ENCODE results near the gene ABCA1. TPM values are rescaled to one million over a fixed set of nuclear protein-coding genes. Genes with fewer than 3 reads are reported as not detected.

The ABCA1 gene
- total RNA-seq, 1 experiment from 2014 or later = 0.69 TPM

DNA sequence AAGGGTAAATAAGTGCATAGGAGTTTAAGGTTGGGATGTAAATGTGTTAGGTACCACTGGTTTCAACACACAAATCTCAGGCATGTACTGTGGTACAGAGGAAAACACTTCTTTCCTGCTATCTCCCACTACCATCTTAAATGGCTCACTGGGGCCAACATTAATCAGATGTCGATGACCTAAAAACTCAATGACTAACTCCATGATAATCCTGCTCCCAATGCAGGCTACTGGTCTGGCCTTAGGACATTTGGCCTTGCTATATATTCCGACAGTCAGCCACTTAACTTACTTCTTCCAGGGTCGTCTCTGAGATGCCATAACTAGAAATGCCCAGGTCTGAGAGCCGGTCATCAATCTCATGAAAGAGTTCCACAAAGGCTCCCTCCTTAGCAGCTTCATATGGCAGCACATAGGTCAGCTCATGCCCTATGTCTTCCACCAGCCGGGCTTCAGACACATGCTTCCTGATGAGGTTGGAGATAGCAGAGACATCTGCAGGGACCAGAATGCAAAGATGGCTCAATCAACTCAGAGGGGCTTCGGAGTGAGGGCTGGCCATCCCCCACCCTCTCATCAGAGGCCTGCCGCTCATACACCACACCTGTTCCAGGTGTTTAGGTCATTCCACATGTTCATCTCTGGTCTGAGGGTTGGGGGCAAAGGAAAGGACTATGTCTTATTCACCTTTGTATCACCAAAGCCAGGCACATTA lies 111.9 kb downstream of the ABCA1 start:
- H3K9me3 ChIP-seq (ENCODE audit: low read depth, low read length, poor library complexity, severe bottlenecking) = no peaks in the 10 kb centered on the region
- no TSS peak for BruUV-seq (replicated peaks)
- TF ChIP-seq, protein P1, sequence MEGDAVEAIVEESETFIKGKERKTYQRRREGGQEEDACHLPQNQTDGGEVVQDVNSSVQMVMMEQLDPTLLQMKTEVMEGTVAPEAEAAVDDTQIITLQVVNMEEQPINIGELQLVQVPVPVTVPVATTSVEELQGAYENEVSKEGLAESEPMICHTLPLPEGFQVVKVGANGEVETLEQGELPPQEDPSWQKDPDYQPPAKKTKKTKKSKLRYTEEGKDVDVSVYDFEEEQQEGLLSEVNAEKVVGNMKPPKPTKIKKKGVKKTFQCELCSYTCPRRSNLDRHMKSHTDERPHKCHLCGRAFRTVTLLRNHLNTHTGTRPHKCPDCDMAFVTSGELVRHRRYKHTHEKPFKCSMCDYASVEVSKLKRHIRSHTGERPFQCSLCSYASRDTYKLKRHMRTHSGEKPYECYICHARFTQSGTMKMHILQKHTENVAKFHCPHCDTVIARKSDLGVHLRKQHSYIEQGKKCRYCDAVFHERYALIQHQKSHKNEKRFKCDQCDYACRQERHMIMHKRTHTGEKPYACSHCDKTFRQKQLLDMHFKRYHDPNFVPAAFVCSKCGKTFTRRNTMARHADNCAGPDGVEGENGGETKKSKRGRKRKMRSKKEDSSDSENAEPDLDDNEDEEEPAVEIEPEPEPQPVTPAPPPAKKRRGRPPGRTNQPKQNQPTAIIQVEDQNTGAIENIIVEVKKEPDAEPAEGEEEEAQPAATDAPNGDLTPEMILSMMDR (conservative IDR thresholded peaks at IDR 0.05; ENCODE audit: low read depth, low read length) = no peak
- TF ChIP-seq EZH2 (IDR thresholded peaks at IDR 0.05; ENCODE audit: borderline replicate concordance, low read depth, low read length, poor library complexity, severe bottlenecking) = no peak
- intact Hi-C loops (cut with micrococcal nuclease; ENCODE audit: unreplicated experiment) = no loop called here
- ChIA-PET CTCF (no interaction called here), POLR2A (ENCODE audit: low non-redundant PET) (no interaction called here)
- no peaks in the 10 kb centered on the region for H3K4me1 ChIP-seq (ENCODE audit: insufficient read depth, low read length, poor library complexity, severe bottlenecking)
- no peak overlapping the region for H3K4me3 ChIP-seq (ENCODE audit: low read depth, low read length, poor library complexity, severe bottlenecking)
- no peaks in the 10 kb centered on the region for H3K27me3 ChIP-seq (replicated peaks; ENCODE audit: insufficient read depth, low read depth, low read length, poor library complexity)
- no peak overlapping the region for H3K27ac ChIP-seq (ENCODE audit: low read depth, low read length, poor library complexity, severe bottlenecking)
- DNase-seq (ENCODE audit: low spot score) = no peak
- no peaks in the 10 kb centered on the region for H3K36me3 ChIP-seq (ENCODE audit: insufficient read depth, low read length, poor library complexity, severe bottlenecking)

DNA sequence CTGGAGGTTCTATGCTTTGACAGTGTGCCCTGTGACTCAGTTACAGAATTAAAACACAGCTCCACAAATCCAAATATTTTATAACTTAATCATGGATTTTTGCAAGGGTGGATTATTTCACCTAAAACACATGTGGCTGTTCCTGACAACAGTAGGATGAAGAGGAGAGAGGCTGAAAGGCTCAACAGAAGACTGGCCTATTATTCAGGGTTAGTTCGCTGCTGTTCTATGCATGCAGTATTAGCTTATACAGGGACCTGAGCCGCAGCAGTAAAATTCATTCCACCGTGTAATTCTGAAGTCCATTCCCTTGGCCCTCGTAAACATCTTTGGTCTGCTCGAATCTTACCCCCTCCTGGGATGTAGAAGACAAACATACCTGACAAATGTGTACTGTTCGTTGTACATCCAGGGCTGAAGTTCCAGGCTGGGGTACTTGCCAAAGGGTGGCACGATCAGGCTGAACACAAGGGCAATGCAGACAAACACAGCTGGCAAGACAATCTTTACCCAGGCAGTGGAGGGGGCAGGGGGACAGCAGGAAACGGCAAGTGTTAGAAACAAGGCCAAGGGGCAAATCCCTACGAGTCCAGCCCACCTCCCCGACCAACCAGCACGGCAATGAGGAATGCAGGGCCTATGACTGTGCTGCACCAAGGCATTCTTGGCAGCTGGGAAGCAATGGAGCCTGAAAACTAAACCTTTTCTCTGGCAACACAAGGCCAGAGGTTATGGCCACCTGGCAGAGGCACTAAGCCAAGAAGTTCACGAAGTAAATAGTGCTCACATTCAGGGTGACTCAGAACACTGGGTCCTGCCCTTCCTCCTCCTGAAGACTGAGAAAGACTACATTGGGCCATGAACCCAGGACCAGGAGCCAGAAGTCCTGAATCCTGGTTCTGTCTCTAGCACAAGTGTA lies 117.3 kb downstream of the ABCA1 start:
- no peak overlapping the region for H3K4me3 ChIP-seq (ENCODE audit: low read depth, low read length, poor library complexity, severe bottlenecking)
- POLR2A ChIA-PET (ENCODE audit: low non-redundant PET) = no interaction called here
- DNase-seq (ENCODE audit: low spot score) = no peak
- no peaks in the 10 kb centered on the region for H3K27me3 ChIP-seq (replicated peaks; ENCODE audit: insufficient read depth, low read depth, low read length, poor library complexity)
- CTCF ChIA-PET = no interaction called here
- intact Hi-C loops (cut with micrococcal nuclease; ENCODE audit: unreplicated experiment) = no loop called here
- TF ChIP-seq EZH2 (IDR thresholded peaks at IDR 0.05; ENCODE audit: borderline replicate concordance, low read depth, low read length, poor library complexity, severe bottlenecking) = no peak
- TF ChIP-seq, protein P1 (conservative IDR thresholded peaks at IDR 0.05; ENCODE audit: low read depth, low read length) = no peak
- H3K4me1 ChIP-seq (ENCODE audit: insufficient read depth, low read length, poor library complexity, severe bottlenecking) = no peaks in the 10 kb centered on the region
- no peaks in the 10 kb centered on the region for H3K36me3 ChIP-seq (ENCODE audit: insufficient read depth, low read length, poor library complexity, severe bottlenecking)
- no TSS peak for BruUV-seq (replicated peaks)
- H3K27ac ChIP-seq (ENCODE audit: low read depth, low read length, poor library complexity, severe bottlenecking) = no peak overlapping the region
- H3K9me3 ChIP-seq (ENCODE audit: low read depth, low read length, poor library complexity, severe bottlenecking) = no peaks in the 10 kb centered on the region

DNA sequence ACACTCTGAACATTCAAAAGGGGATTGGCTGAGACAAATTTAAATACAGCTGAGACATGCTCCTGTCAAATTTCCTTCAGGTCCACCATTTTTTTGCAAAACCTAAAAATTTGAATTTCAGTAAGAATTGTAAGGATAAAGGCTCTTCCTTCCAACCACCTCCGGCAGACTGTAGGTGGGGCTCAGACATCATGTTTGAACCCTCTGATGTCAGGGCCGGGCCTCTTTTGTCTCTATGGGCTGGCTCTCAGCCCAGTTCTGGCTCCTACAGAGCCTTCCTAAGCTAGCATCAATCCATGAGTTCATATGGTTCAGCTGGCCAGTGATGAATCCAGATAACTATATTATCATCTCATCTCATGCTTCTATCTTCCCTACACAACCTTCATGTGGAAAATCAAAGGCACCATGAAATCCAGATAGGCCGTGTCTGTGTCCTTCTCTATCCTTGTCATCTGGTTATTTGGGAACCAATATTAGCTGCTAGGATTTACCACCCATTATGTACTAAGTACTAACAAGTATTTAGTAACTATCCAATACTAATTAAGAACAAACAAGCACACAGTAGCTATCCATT lies 119.8 kb downstream of the ABCA1 start:
- CTCF ChIA-PET = no interaction called here

More for the DNA sequence above, 119.8 kb downstream of the ABCA1 start:
- Histone ChIP-seq H3K27ac (ENCODE audit: low read depth, low read length, poor library complexity, severe bottlenecking) (no peak overlapping the region), H3K36me3 (ENCODE audit: insufficient read depth, low read length, poor library complexity, severe bottlenecking) (no peaks in the 10 kb centered on the region), H3K27me3 (replicated peaks; ENCODE audit: insufficient read depth, low read depth, low read length, poor library complexity) (no peaks in the 10 kb centered on the region), H3K4me3 (ENCODE audit: low read depth, low read length, poor library complexity, severe bottlenecking) (no peak overlapping the region), H3K9me3 (ENCODE audit: low read depth, low read length, poor library complexity, severe bottlenecking) (no peaks in the 10 kb centered on the region), H3K4me1 (ENCODE audit: insufficient read depth, low read length, poor library complexity, severe bottlenecking) (no peaks in the 10 kb centered on the region)
- BruUV-seq (replicated peaks) = no TSS peak
- no peak for TF ChIP-seq EZH2 (IDR thresholded peaks at IDR 0.05; ENCODE audit: borderline replicate concordance, low read depth, low read length, poor library complexity, severe bottlenecking)
- TF ChIP-seq, protein P1 (conservative IDR thresholded peaks at IDR 0.05; ENCODE audit: low read depth, low read length) = peak; percentile 46
- intact Hi-C loops (cut with micrococcal nuclease; ENCODE audit: unreplicated experiment) = no loop called here
- DNase-seq (ENCODE audit: low spot score) = peak; percentile 51
- POLR2A ChIA-PET (ENCODE audit: low non-redundant PET) = no interaction called here
